Keratinocyte (primary cell): ENCODE results near the gene CASP10.

Source experiments
- CTCF ChIP-seq, 3 experiments: IDR thresholded peaks in 1 of 3; conservative IDR thresholded peaks in 1 of 3; optimal IDR thresholded peaks in 1 of 3; 2 replicates in 2 of 3; 3 replicates in 1 of 3; pipeline versions ENCODE3 to v1.5.1; 2011; ENCODE audit warnings: low read length in 3 of 3, mild to moderate bottlenecking in 3 of 3, moderate library complexity in 2 of 3, control low read depth in 1 of 3, inconsistent platforms in 1 of 3; ENCODE audit not compliant: insufficient read depth in 2 of 3; ENCODE audit errors: extremely low read depth in 1 of 3
- EZH2 ChIP-seq: IDR thresholded peaks from one replicate; pipeline ENCODE4 v1.6.1; 2012; ENCODE audit warnings: inconsistent platforms, mild to moderate bottlenecking, low read length, moderate library complexity

- TF ChIP-seq CTCF (optimal IDR thresholded peaks at IDR 0.05 in 1 of 3, IDR thresholded peaks at IDR 0.05 in 1 of 3, conservative IDR thresholded peaks at IDR 0.05 in 1 of 3; ENCODE audit: extremely low read depth in 1 of 3, insufficient read depth in 2 of 3, low read length in 3 of 3) (no peak), EZH2 (no peak)
Observed at GRCh38 chr2:201196803-201197202, 13.9 kb downstream of the CASP10 start.
